C1 segment of cervical spinal cord (tissue), 14 donors: ENCODE results near the gene PLAC8.
"Not testable (repeated sequence)": the region's sequence is repeated elsewhere in the genome, so short reads cannot be mapped to it uniquely, and the experiment has no call there.

Experiments
- DNase-seq, 14 donors: peaks; one replicate each; lab custom pipeline; 2025; lab: John Stamatoyannopoulos, UW

PLAC8 gene, protein sequence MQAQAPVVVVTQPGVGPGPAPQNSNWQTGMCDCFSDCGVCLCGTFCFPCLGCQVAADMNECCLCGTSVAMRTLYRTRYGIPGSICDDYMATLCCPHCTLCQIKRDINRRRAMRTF

GRCh38 chr4:83114576-83114975, at the start of gene PLAC8:
TSS of gene PLAC8 (minus strand) at chr4:83114729. CDS start at chr4:83107921, 6,808 bp downstream.
- no peak for DNase-seq

GRCh38 chr4:83153417-83153816, 38.9 kb upstream of the PLAC8 start:
- no peak for DNase-seq

GRCh38 chr4:83152746-83153145, 38.2 kb upstream of the PLAC8 start:
- DNase-seq = no peak

DNA sequence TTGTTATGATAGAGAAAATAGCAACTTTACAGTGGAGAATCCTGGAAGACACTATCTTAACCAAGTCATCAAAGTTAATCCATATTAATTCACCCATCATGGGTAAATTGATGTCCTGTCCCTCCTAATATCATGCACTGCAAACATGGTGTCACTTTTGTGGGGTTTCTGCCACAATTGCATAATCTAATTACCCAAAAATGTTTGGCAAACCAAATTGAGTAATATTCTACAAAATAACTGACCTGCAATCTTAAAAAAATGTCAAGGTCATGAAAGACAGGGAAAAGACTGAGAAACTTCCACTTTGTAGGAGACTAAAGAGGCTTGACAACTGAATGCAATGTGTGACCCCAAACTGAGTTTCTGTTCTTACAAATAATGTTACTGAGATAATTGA, 37.1 kb upstream of the PLAC8 start:
- no peak for DNase-seq

GRCh38 chr4:83150653-83151330, 36.3 kb upstream of the PLAC8 start:
- no peak for DNase-seq

DNA sequence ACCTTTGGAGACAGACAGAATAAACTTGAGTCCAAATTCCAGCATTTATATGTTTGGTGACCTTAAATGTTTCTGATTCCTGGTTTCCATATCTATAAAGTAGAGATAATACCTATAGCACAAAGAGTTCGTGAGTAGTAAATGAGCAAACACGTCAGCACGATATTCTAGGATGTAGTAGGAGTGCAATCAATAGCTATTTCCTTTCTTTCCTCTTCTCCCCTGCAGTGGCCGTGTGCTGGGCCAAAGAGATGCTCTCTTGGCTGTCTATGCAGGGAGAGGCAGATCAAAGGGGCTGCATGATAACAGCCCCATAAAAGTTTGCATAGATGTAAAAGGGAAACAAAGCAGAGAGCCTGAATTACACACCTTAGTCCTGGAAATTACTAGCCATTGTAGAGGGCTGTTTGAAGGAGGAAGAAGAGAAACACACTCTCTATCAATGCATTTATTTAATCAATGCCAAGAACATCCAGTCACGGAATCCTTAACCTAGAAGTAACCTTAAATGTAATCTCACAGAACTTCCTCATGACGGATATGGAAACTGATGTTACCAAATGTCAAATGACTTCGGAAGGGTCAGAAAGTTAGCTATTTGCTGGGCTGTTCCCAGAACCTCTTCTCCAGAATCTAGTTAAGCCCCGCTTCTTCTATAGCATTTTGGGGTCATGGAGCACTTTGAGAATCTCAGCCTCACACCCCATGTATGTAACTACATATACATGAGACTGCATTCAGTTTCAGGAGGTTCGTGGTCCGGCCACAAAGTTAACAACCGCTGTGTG, 35.5 kb upstream of the PLAC8 start:
- no peak for DNase-seq

DNA sequence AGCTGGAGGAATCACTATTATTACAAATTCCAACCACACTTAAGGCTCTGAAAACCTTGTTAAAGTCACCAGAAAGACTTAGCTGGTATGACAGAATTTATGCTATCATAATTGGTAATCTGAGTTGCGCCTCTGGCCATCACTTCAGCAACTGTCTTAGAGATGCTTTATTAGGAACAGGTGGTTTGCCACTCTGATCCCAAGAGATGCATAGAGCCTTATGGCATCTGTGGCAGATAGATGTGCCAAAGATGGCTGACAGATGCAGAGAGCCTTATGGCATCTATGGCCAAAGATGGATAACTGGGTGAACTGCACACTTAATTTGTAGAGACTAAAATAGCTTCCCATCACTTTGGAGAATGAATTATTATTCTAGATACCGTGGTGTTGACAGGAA, 32.3 kb upstream of the PLAC8 start:
- DNase-seq = no peak

GRCh38 chr4:83145776-83146175, 31.2 kb upstream of the PLAC8 start:
- DNase-seq = not testable (repeated sequence)

- DNase-seq = no peak
Measured at GRCh38 chr4:83139514-83140156, 25.1 kb upstream of the PLAC8 start.

- DNase-seq = no peak
Measured at GRCh38 chr4:83138946-83139345, 24.4 kb upstream of the PLAC8 start.

- no peak for DNase-seq
Measured at GRCh38 chr4:83132065-83132464, 17.5 kb upstream of the PLAC8 start.

GRCh38 chr4:83129264-83129663, 14.7 kb upstream of the PLAC8 start:
- DNase-seq = no peak

DNA sequence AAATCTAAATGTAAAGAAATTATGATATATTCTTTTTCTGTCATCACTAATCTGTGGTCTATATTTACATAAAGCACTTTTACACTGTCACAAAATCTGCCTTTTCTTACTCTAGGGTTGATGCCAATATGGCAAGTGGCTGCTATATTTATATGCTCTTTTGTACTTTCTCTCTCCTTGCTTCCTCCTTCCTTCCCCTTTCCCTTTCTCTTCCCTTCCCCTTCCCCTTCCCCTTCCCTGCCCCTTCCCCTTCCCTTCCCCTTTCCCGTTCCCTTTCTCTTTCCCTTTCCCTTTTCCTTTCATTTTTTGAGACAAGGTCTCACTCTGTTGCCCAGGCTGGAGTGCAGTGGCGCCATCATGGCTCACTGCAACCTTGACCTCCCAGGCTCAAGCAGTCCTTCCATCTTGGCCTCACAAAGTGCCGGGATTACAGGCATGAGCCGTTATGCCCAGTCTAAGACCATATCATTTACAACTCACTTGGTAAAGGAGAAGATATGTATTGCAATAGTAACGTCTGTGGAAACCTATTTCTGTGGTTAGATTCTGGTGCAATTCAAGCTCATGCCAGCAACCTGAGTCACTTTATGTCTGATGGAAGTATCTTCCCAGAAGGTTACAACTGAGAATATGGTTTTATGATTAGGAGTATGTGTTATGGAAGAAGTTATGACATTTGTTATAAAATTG, 13.9 kb upstream of the PLAC8 start:
- DNase-seq = no peak

GRCh38 chr4:83125738-83126141, 11.2 kb upstream of the PLAC8 start:
- no peak for DNase-seq

- DNase-seq = peak in 3 of 14 donors; percentile 2 to 17 (median 6)
Measured at GRCh38 chr4:83124111-83124780, 9.7 kb upstream of the PLAC8 start.

GRCh38 chr4:83121246-83121645, 6.7 kb upstream of the PLAC8 start:
- DNase-seq = no peak

- no peak for DNase-seq
Measured at GRCh38 chr4:83118869-83119268, 4.3 kb upstream of the PLAC8 start.

DNA sequence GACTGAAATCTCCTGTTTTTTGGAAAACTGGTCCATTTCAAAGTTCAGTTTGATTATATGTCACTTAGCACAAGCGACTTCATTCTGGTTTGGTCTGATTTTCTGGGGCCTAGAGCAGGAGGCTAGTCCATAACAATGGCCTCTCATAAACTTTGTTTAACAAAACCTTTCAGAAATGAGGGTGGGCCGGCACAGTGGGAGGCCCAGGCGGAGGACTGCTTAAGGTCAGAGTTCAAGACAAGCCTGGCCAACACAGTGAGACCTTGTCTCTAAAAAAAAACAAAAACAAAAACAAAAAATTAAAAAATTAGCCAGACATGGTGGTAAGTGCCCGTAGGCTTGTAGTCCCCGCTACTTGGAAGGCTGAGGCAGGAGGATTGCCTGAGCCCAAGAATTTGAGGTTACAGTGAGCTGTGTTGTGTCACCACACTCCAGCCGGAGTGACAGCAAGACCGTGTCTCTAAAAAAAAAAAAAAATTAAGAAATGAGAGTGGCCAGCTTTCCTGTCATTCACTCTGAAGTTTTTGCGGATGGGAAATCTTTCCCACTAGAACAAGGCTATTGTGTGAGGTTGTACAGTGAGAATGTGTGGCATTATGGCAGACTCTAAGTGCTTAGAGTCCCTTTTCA, 1.2 kb upstream of the PLAC8 start:
- DNase-seq = no peak

DNA sequence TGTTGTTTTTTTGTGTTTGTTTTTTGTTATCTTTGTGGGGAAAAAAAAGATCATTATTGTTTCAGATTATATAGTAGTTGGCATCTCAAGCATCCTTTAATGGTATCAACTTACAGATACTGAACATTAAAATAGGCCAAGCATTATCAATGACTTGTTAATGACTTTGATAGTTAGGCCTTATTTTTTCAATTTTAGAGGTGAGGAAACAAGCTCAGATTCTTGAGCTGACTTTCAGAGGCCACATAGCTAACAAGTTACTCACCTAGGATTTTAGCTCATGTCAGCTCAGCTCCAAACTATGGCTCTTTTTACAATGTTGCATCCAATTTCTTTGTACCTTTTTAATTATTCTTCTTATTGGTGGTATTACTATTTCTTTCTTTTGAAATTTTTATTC, 471 bp upstream of the PLAC8 start:
- no peak for DNase-seq

DNA sequence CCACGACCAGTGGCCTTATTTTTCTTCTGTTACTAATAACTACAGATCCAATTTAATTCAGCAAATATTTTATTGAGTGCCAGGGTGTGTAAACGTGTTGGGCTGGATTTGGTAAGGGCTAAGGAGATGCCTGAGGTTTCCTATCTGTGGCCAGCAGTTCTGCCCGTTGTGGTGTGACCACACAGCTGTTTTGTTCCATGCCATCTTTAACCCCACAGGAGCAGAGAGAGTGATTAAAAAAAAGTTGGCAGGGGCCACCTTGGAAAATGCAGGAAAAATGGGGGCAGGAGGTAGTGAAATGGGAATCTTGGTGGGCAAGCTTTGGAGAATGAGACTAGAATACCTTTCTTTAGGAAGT, 1.1 kb downstream of the PLAC8 start:
- no peak for DNase-seq
